Liver (tissue), 9 donors: Measurements from ENCODE around the gene MRPL49. TPM values are rescaled to one million over a fixed set of nuclear protein-coding genes. Genes with fewer than 3 reads are reported as not detected.

Experiments used
- DNase-seq: peaks from one replicate; pipeline ENCODE4 v3.0.0-alpha.2; 2017; ENCODE audit warnings: low spot score
- H3K27ac ChIP-seq, 2 donors: one replicate each; pipeline ENCODE4 v1.7.0; 2013; ENCODE audit warnings: inconsistent platforms in 2 of 2, low read length in 2 of 2, control low read depth in 1 of 2, low read depth in 1 of 2, mild to moderate bottlenecking in 1 of 2
- H3K27me3 ChIP-seq, 4 donors: one replicate each; pipeline versions ENCODE4 v1.6.1 to v1.7.0; 2013; ENCODE audit warnings: low read length in 3 of 4, inconsistent platforms in 1 of 4, mild to moderate bottlenecking in 1 of 4, moderate library complexity in 1 of 4; ENCODE audit not compliant: control insufficient read depth in 4 of 4, insufficient read depth in 4 of 4
- H3K36me3 ChIP-seq, 4 donors: one replicate each; pipeline versions ENCODE4 v1.6.1 to v1.7.0; 2013; ENCODE audit warnings: low read length in 3 of 4, mild to moderate bottlenecking in 3 of 4, low read depth in 1 of 4, moderate library complexity in 1 of 4; ENCODE audit not compliant: control insufficient read depth in 4 of 4, insufficient read depth in 3 of 4
- H3K4me1 ChIP-seq, 4 donors: one replicate each; pipeline versions ENCODE4 v1.6.1 to v1.7.0; 2013; ENCODE audit warnings: low read length in 3 of 4, mild to moderate bottlenecking in 3 of 4, moderate library complexity in 1 of 4; ENCODE audit not compliant: control insufficient read depth in 4 of 4, insufficient read depth in 4 of 4
- H3K4me3 ChIP-seq, 3 donors: one replicate each; pipeline versions ENCODE4 v1.6.1 to v1.7.0; 2013; ENCODE audit warnings: low read length in 3 of 3, control low read depth in 1 of 3, low read depth in 1 of 3, mild to moderate bottlenecking in 1 of 3
- H3K9ac ChIP-seq, 2 donors: one replicate each; pipeline ENCODE4 v1.7.0; 2013; ENCODE audit warnings: low read length in 2 of 2, mild to moderate bottlenecking in 2 of 2, moderate library complexity in 2 of 2, control low read depth in 1 of 2, low read depth in 1 of 2
- H3K9me3 ChIP-seq, 4 donors: one replicate each; pipeline versions ENCODE4 v1.6.1 to v1.7.0; 2013; ENCODE audit warnings: low read length in 3 of 4; ENCODE audit not compliant: control insufficient read depth in 4 of 4
- ATF3 ChIP-seq: IDR thresholded peaks from 2 replicates; pipeline ENCODE4 v1.6.1; 2016; ENCODE audit warnings: antibody characterized with exemption
- CTCF ChIP-seq: fragments of 150-350 bp; IDR thresholded peaks from 2 replicates; pipeline ENCODE4 v1.5.1; 2017; ENCODE audit warnings: improper control_type of control experiment, low read depth, low read length; ENCODE audit not compliant: missing input control
- EGR1 ChIP-seq, 2 donors: IDR thresholded peaks; 2 replicates each; pipeline ENCODE4 v1.6.1; 2016 to 2018; ENCODE audit warnings: antibody characterized with exemption in 2 of 2, low read depth in 2 of 2
- FOXA1 ChIP-seq: IDR thresholded peaks from 2 replicates; pipeline ENCODE4 v1.6.1; 2016; ENCODE audit warnings: antibody characterized with exemption
- FOXA2 ChIP-seq: IDR thresholded peaks from 2 replicates; pipeline ENCODE4 v1.6.1; 2016; ENCODE audit warnings: antibody characterized with exemption
- GABPA ChIP-seq, 2 donors: IDR thresholded peaks in 1 of 2; conservative IDR thresholded peaks in 1 of 2; 2 replicates each; pipeline ENCODE4 v1.6.1; 2016; ENCODE audit warnings: antibody characterized with exemption in 2 of 2, mild to moderate bottlenecking in 1 of 2, moderate library complexity in 1 of 2
- HNF4A ChIP-seq, 2 donors: conservative IDR thresholded peaks; 2 replicates each; pipeline ENCODE4 v1.6.1; 2016; ENCODE audit warnings: antibody characterized with exemption in 2 of 2, mild to moderate bottlenecking in 2 of 2
- HNF4G ChIP-seq: IDR thresholded peaks from 2 replicates; pipeline ENCODE4 v1.6.1; 2016; ENCODE audit warnings: antibody characterized with exemption
- JUND ChIP-seq, 2 donors: IDR thresholded peaks; 2 replicates each; pipeline ENCODE4 v1.6.1; 2016; ENCODE audit warnings: antibody characterized with exemption in 2 of 2
- MAX ChIP-seq: IDR thresholded peaks from 2 replicates; pipeline ENCODE4 v1.6.1; 2016; ENCODE audit warnings: antibody characterized with exemption
- NR2F2 ChIP-seq: IDR thresholded peaks from 2 replicates; pipeline ENCODE4 v1.6.1; 2016; ENCODE audit warnings: antibody characterized with exemption
- RAD21 ChIP-seq, 2 donors: IDR thresholded peaks; 2 replicates each; pipeline ENCODE4 v1.6.1; 2016; ENCODE audit warnings: antibody characterized with exemption in 2 of 2, mild to moderate bottlenecking in 2 of 2
- REST ChIP-seq: IDR thresholded peaks from 2 replicates; pipeline ENCODE4 v1.6.1; 2016; ENCODE audit warnings: antibody characterized with exemption, mild to moderate bottlenecking
- RXRA ChIP-seq, 2 donors: IDR thresholded peaks; 2 replicates each; pipeline ENCODE4 v1.6.1; 2017 to 2018; ENCODE audit warnings: antibody characterized with exemption in 2 of 2, mild to moderate bottlenecking in 1 of 2
- SP1 ChIP-seq: IDR thresholded peaks from 2 replicates; pipeline ENCODE4 v1.6.1; 2018; ENCODE audit warnings: antibody characterized with exemption, mild to moderate bottlenecking
- TAF1 ChIP-seq: conservative IDR thresholded peaks from 2 replicates; pipeline ENCODE4 v1.6.1; 2016; ENCODE audit warnings: antibody characterized with exemption, mild to moderate bottlenecking
- YY1 ChIP-seq: IDR thresholded peaks from 2 replicates; pipeline ENCODE4 v1.6.1; 2016; ENCODE audit warnings: antibody characterized with exemption, mild to moderate bottlenecking
- WGBS: extraction: QIAGEN DNeasy Blood & Tissue Kit; methylation state at CpG from one replicate; pipeline ENCODE4 v1.1.7; 2013; 5-methylcytosine and 5-hydroxymethylcytosine counted together
- polyA plus RNA-seq, 2 donors: library from polyadenylated mRNA; stranded (reverse) in 1 of 2; unstranded in 1 of 2; fragments of 200-250 nt in 1 of 2; fragments of >200 nt in 1 of 2; fragmentation: Nextera tagmentation in 1 of 2; extraction: Ambion mirVana in 1 of 2; gene quantifications; one replicate each; pipeline versions ENCODE4 v1.2.1 to v1.2.3, GENCODE V29; 2013 to 2015
- total RNA-seq, 2 donors: library from RNA; depleted of rRNA; stranded (reverse); fragments of >200 nt; gene quantifications; one replicate each; pipeline ENCODE4 v1.2.3, GENCODE V29; 2014
- TF ChIP-seq, protein P1 (sequence below): IDR thresholded peaks from 2 replicates; pipeline ENCODE4 v1.6.1; 2016; ENCODE audit warnings: antibody characterized with exemption
- donor health status: healthy.
- donor health status: healthy.
- donor health status: healthy.
- donor health status: healthy.
- donor health status: healthy.

The MRPL49 gene
- total and polyA plus RNA-seq, 4 donors: 31.1 to 47.2 (median 35.4) TPM

GRCh38 chr11:65134952-65135632 is 13.0 kb downstream of the MRPL49 start:
- WGBS: 1% methylated on average over 24 of the region's 24 CpGs

More at GRCh38 chr11:65134952-65135632, 13.0 kb downstream of the MRPL49 start:
- H3K9ac ChIP-seq: peak overlapping the region; percentile 96 to 100
- peaks cover 22 to 29% (median 24%) of the 10 kb centered on the region in 4 donors for H3K36me3 ChIP-seq
- H3K4me1 ChIP-seq: peaks cover 0 to 46% (median 30%) of the 10 kb centered on the region in 4 donors
- H3K4me3 ChIP-seq: peak overlapping the region; percentile 80 to 95 (median 90)
- peak overlapping the region; percentile 99 to 100 for H3K27ac ChIP-seq
- peak; percentile 83 for TF ChIP-seq SP1
- TF ChIP-seq REST: no peak
- TF ChIP-seq NR2F2: no peak
- TF ChIP-seq YY1: peak; percentile 37
- no peak for TF ChIP-seq HNF4G
- peak; percentile 47 to 72 for TF ChIP-seq EGR1 (IDR thresholded peaks at IDR 0.05; ENCODE audit: low read depth in 2 of 2)
- peak; percentile 43 to 71 for TF ChIP-seq HNF4A (conservative IDR thresholded peaks at IDR 0.05)
- peak; percentile 73 for TF ChIP-seq MAX
- no peak for TF ChIP-seq GABPA (IDR thresholded peaks at IDR 0.05 in 1 of 2, conservative IDR thresholded peaks at IDR 0.05 in 1 of 2)
- peak; percentile 31 for TF ChIP-seq FOXA2
- TF ChIP-seq JUND (IDR thresholded peaks at IDR 0.05): no peak
- TF ChIP-seq ATF3: no peak
- TF ChIP-seq CTCF: no peak
- TF ChIP-seq RAD21 (IDR thresholded peaks at IDR 0.05): peak; percentile 47 to 68
- TF ChIP-seq, protein P1, sequence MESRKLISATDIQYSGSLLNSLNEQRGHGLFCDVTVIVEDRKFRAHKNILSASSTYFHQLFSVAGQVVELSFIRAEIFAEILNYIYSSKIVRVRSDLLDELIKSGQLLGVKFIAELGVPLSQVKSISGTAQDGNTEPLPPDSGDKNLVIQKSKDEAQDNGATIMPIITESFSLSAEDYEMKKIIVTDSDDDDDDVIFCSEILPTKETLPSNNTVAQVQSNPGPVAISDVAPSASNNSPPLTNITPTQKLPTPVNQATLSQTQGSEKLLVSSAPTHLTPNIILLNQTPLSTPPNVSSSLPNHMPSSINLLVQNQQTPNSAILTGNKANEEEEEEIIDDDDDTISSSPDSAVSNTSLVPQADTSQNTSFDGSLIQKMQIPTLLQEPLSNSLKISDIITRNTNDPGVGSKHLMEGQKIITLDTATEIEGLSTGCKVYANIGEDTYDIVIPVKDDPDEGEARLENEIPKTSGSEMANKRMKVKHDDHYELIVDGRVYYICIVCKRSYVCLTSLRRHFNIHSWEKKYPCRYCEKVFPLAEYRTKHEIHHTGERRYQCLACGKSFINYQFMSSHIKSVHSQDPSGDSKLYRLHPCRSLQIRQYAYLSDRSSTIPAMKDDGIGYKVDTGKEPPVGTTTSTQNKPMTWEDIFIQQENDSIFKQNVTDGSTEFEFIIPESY: no peak
- TF ChIP-seq TAF1: peak; percentile 68
- TF ChIP-seq FOXA1: peak; percentile 47
- TF ChIP-seq RXRA (IDR thresholded peaks at IDR 0.05): peak in 1 of 2 donors; percentile 82
- no peaks in the 10 kb centered on the region for H3K9me3 ChIP-seq
- peak; percentile 84 for DNase-seq
- no peaks in the 10 kb centered on the region for H3K27me3 ChIP-seq
